NCI-H510A (cell line): ENCODE results near the gene NTN4.
"Not testable (repeated sequence)": the region's sequence is repeated elsewhere in the genome, so short reads cannot be mapped to it uniquely, and the experiment has no call there.

Source experiments
- DNase-seq: peaks from one replicate; lab custom pipeline; 2025; lab: John Stamatoyannopoulos, UW

Gene NTN4

GRCh38 chr12:95796225-95796981 is 5.8 kb upstream of the NTN4 start:
- DNase-seq: no peak

GRCh38 chr12:95790917-95791849 is 619 bp upstream of the NTN4 start:
- no peak for DNase-seq

- peak; percentile 40 for DNase-seq
These were observed 1.2 kb downstream of the NTN4 start for GRCh38 chr12:95789126-95790032.

GRCh38 chr12:95788637-95789036 is 1.9 kb downstream of the NTN4 start:
- no peak for DNase-seq

- DNase-seq: no peak
These were observed 3.2 kb downstream of the NTN4 start for GRCh38 chr12:95787274-95787818.

- DNase-seq: no peak
These were observed 5.6 kb downstream of the NTN4 start for GRCh38 chr12:95784915-95785314.

- DNase-seq: no peak
These were observed 6.3 kb downstream of the NTN4 start for GRCh38 chr12:95784286-95784685.

GRCh38 chr12:95775466-95775865 is 15.1 kb downstream of the NTN4 start:
- not testable (repeated sequence) for DNase-seq

GRCh38 chr12:95774311-95775045 is 16.1 kb downstream of the NTN4 start:
- no peak for DNase-seq

- no peak for DNase-seq
These were observed 17.2 kb downstream of the NTN4 start for GRCh38 chr12:95773320-95773719.

- DNase-seq: no peak
These were observed 22.9 kb downstream of the NTN4 start for GRCh38 chr12:95767703-95768102.

GRCh38 chr12:95766356-95767019 is 24.1 kb downstream of the NTN4 start:
- no peak for DNase-seq

- no peak for DNase-seq
These were observed 25.7 kb downstream of the NTN4 start for GRCh38 chr12:95764848-95765247.

- peak; percentile 11 for DNase-seq
These were observed 26.7 kb downstream of the NTN4 start for GRCh38 chr12:95763809-95764253.

GRCh38 chr12:95762123-95762785 is 28.3 kb downstream of the NTN4 start:
- no peak for DNase-seq

- DNase-seq: no peak
These were observed 30.2 kb downstream of the NTN4 start for GRCh38 chr12:95760371-95760770.

- no peak for DNase-seq
These were observed 30.8 kb downstream of the NTN4 start for GRCh38 chr12:95759718-95760117.

GRCh38 chr12:95759039-95759438 is 31.5 kb downstream of the NTN4 start:
- no peak for DNase-seq

GRCh38 chr12:95756362-95756761 is 34.2 kb downstream of the NTN4 start:
- no peak for DNase-seq
